GM18909 (cell line): ENCODE results near the gene BEND5.

Source experiments
- ATAC-seq: cut with Tn5 transposase; IDR thresholded peaks from one replicate; pipeline ENCODE4 v1.9.1; 2021; ENCODE audit warnings: mild to moderate bottlenecking; ENCODE audit not compliant: unreplicated experiment, poor library complexity

BEND5 gene

DNA sequence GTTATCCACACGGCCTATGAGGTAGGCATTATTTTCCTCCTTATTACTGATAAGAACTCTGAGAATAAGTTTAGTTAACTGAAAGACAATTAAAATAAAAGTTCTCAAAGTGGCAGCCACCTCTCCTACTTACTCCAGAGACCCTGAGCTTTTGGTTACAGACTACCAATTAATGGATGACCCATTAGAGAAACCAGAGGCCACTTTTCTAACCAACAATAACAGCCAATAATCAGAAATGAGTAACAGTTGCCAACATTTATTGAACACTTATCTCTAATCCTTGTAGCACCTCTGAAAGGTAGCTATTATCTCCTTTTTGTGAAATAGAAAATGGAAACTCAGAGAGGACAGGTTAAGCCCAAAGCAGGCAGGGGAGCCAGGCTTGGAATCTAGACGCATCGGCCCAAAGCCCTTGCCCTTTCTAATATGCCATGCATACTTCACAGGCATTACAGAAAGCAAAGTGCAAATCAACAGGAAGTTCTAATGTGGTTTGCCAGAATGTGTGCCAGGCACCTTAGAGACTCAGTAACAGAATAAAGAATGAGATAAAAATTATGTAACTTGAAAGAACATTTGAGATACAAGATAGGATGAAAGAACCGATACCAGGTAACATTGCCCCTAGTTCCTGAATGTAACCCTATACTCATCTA lies 50.0 kb downstream of the BEND5 start:
- peak; percentile 66 for ATAC-seq

DNA sequence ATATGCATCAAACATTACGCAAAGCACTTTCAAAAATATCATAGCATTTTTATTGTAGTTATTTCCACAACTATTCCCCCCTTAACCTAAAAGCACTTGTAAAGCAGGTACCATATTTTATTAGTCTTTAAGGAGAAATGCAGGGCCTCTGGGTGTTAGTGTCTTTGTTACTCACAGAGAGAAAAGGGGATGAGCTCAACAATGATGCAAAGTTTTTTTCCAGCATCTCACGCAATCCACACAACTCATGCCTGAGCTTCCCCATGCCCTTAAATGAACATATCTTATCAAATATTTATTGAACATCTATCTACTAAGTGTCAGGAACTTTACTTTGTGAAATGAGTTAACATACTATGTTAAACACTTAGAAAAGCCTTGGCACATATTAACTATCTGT lies 50.6 kb downstream of the BEND5 start:
- ATAC-seq, result no peak

DNA sequence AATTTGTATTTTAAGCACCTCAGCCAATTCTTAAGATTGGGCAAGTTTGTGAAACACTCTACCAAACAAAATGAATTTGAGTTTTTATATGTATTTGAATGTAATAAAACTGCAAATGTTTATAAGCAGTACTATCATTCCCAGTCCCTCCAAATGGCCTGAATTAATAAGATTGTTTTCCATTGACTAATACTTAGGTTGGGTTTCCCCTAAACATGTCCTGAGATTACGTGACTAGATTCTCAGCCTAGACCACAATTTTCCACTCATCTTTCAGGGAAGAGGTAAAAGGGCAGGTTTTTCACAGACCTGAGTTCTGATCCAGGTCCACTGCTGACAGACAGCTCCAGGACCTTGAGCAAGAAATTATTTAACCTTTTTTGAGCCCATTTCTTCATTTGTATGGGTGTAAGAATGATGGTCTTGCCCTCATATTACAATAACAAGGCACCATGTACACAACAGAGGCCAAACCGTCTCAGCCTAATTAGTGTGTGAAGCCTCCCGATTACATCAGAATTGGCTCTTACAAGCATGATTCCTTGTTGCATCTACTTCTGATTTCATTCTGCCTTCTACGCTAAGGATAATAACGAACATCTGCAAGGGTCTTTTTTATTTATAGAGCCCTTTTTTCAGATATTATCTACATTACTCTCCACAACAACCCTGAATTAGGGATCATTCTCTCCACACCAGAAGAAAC lies 51.2 kb downstream of the BEND5 start:
- no peak for ATAC-seq

- ATAC-seq, result no peak
These were observed 55.8 kb downstream of the BEND5 start for GRCh38 chr1:48720929-48721328.

DNA sequence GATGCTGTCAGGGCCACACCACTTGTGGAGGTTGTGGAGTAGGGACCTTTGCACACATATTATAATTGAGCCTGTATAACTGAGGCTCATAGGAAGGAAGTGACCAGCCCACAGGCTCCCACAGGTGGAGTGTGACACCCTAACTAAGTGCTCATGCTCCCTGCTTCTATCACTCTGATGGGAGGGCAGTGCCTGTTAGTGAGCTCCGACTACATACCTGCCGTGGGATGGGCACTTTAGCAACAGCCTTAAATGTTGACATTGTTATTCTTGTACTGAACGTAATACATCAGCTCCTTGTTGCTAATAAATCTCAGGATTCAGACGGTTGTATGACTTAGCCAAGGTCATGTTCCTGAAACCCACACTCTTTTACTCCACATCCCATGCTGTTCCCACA lies 58.0 kb downstream of the BEND5 start:
- no peak for ATAC-seq

GRCh38 chr1:48718116-48718630 lies 58.5 kb downstream of the BEND5 start:
- no peak for ATAC-seq

- ATAC-seq, result no peak
These were observed 59.6 kb downstream of the BEND5 start for GRCh38 chr1:48717082-48717481.

DNA sequence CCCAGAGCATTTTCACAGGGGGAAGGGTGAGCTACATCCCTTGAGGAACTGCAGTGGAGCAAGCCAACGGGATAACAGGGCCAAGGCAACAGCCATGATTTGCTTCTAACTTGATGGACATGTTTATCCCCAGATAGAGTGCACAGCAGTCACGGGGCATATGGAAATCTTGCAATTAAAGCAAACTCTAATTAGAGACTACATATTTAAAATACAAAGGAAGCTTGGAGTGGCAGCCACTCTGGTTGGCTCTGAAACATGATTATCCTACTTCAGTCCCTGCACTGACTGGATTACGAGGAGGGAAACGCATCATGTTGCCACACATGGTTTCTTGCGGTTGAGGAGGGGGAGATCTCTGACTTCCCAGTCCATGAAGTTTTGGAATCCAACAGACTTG lies 60.8 kb downstream of the BEND5 start:
- ATAC-seq, result no peak

DNA sequence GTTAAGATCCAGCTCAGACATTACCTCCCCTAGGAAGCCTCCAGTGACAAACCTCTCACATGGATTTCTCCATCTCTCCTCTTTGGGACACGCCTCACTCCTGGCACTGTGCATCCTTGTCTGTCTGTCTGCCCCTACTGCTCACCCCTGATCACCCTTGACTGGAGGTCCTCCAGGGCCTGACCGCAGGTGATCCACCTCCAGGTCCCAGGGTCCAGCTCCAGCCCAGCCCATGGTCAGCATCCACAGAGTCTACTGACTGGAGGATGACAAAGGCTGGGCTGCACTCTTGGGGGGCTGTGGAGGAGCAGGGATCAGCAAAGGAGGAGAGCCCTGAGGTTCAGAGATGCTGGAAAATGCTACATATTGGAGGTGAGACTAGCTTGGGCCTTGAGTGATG lies 65.8 kb downstream of the BEND5 start:
- no peak for ATAC-seq

GRCh38 chr1:48710318-48710717 lies 66.4 kb downstream of the BEND5 start:
- no peak for ATAC-seq

DNA sequence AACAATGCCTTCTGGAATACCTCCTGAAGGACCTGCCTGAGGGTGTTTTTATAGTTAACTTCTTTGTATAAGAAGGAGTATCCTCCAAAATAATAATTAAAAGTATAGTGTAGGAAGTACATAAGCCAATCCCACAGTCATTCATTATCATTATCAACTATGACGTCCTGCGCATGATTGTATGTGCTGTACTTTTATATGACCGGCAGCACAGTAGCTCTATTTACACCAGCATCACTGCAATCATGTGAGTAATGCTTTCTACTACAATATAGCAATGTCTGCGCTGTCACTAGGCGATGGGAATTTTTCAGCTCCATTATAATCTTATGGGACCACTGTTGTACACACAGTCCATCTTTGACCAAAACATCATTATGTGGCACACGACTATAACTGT lies 72.0 kb downstream of the BEND5 start:
- no peak for ATAC-seq

- ATAC-seq, result peak; percentile 51
These were observed 75.2 kb downstream of the BEND5 start for GRCh38 chr1:48701445-48701844.

DNA sequence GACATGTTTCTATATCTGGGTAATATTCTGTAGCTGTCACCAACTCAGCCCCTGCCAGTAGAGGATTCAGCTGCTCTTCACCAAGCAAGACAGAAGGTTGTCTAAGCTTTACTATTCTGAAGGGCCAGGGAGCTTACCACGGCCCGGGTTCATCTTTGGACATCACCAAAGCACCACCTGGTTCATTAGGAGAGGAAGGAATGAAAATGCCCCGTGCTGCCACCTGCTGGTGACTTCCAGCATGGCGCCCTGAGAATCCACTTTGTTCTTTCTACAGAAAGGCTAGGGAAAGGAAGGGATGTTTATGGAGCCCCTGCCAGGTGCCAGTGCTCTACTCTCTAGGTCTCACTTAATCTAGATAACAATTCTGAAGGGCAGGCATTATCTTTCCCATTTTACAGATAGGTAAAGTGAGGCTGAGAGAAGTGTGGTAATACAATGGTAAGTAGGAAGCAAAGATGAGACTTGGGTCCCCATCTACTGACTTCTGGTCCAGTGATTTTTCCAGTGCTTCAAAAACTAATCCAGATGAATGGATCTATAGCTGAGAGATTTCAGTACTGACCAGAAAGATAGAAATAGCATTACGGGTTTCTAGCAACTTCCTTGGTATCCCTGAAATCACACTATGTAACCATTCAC lies 79.5 kb downstream of the BEND5 start:
- peak; percentile 64 for ATAC-seq

DNA sequence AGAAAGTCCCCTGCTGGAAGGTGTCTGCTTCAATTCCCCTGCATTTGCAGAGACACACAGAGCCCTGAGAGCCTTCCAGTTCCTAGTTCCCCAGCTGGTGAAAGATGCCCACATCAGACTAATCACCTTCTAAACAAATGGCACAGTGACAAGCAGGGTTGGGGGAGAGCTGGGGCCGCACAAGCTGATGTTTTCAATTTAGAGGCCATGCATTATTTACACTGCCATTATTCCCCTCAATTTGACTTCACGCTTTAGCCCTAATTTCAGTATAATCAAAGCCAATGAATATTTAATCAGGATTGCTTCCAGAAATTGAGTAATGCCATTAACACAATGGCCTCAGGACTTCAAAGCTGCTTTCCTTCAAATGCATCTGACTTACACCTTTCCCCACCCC lies 81.5 kb downstream of the BEND5 start:
- no peak for ATAC-seq

DNA sequence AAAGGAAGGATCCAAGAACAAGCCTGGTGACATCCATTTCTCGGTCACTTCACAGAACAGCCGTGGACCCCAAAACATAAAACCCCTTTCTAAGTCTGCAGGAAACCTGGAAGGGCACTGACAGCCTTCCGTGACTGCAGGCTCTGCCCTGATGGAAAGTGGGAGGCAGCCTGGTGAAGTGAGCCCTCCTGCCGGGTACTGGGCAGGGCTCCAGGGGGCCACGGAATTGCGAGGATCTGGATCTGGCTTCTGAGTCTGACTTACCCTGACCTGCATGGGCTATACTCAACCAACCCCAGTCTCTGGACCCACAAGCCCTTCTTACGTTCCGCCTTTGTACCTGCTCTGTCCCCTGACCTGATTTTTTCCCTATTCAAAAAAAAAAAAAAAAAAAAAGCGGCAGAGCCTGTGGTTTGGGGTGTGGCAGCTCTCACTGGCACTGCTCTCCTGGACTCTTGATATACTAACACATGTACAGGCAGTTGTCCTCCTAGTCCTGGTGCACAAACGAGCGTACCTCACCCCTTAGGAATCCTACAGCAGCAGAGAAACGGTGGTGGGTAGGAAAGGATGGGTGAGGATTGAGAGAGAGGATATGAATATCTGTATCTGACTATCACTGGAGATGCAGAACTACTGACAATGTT lies 82.9 kb downstream of the BEND5 start:
- ATAC-seq, result no peak

- ATAC-seq, result no peak
These were observed 83.5 kb downstream of the BEND5 start for GRCh38 chr1:48693180-48693579.

DNA sequence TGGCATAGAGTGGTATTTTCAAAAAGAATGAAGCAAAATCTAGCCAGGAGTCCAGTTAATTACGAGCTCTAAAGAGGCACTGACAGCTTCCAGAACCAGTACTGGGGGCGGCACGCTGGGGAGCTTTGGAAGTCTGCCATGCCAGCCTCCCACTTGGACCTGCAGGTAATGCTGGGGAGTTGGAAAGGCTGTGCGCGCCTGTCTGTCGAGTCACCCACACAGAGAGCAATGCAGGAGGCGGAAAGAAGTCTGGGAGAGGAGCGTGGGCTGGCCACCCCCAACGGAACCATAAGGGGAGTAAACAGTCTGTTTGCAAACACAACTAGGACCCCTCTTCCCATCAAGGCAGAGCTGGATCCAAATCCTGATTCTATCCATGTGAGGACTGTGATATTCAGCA lies 84.5 kb downstream of the BEND5 start:
- no peak for ATAC-seq

- peak; percentile 84 for ATAC-seq
These were observed 85.2 kb downstream of the BEND5 start for GRCh38 chr1:48691429-48692001.

DNA sequence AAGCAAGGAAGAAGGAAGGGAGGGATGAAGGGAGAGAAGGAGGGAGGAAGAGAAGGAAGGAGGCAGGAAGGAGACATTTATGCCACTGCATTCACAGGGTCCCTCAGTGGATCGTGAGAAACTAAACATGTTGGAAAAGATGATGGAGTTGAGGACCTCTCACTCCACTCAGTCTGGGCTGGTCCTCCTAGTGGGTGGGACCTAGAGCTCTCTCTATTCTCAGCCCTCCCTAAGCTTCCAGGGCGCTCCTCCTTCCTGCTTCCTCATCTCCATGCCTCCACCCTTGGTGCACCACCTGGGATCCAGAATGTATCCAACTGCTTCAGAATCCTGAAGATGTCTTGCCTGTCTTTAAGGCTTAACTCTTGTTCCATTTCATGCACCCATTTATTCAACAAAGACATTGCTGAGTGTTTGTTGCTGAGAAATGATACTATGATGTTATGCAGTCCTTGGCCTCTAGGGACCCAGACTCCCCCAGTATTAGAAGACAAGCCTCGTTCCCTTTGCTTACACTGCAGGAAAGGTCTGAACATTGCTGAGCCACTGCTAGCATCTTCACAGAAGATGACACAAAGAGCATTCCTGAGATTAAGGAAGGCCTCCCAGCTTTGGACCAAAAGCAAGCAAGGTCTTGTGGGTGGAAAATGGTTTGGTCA lies 88.5 kb downstream of the BEND5 start:
- peak; percentile 77 for ATAC-seq
